MM.1S (cell line): Measurements from ENCODE around the gene GUCA2B.

Experiments used
- CTCF ChIP-seq: fragments of 300-600 bp; sonication (generic); IDR thresholded peaks from 2 replicates; pipeline ENCODE4 v1.5.1; 2016; ENCODE audit warnings: antibody characterized with exemption, low read length, mixed read lengths
- EZH2 ChIP-seq: fragments of 300-600 bp; sonication (generic); optimal IDR thresholded peaks from 2 replicates; pipeline ENCODE3; 2017; ENCODE audit warnings: low read depth, mild to moderate bottlenecking, antibody characterized with exemption, low read length, mixed read lengths

GRCh38 chr1:42128964-42129363, 24.2 kb upstream of the GUCA2B start:
- TF ChIP-seq CTCF: no peak
- no peak for TF ChIP-seq EZH2
